HEK293 (cell line): ENCODE data around the gene ALDOA.
A peak's percentile ranks its signal among the peaks of the same experiment; 100 is the strongest.

Experiments used
- AEBP2 ChIP-seq: fragments of 450-650 bp; formaldehyde crosslinking; IDR thresholded peaks from 2 replicates; pipeline ENCODE4 v1.5.1; 2016; ENCODE audit warnings: missing biosample characterization, missing genetic modification characterization, borderline replicate concordance
- ATF2 ChIP-seq: fragments of 450-650 bp; formaldehyde crosslinking; IDR thresholded peaks from 2 replicates; pipeline ENCODE4 v1.5.1; 2016; ENCODE audit warnings: missing biosample characterization, missing genetic modification characterization, low read depth
- BCL11A ChIP-seq: fragments of 450-650 bp; formaldehyde crosslinking; IDR thresholded peaks from 2 replicates; pipeline ENCODE4 v1.5.1; 2016; ENCODE audit warnings: low read depth, missing biosample characterization, missing genetic modification characterization
- CTCF ChIP-seq: fragments of 450-650 bp; formaldehyde crosslinking; IDR thresholded peaks from 2 replicates; pipeline ENCODE4 v1.5.1; 2016; ENCODE audit warnings: missing biosample characterization, missing genetic modification characterization
- GLIS2 ChIP-seq: fragments of 450-650 bp; formaldehyde crosslinking; IDR thresholded peaks from 2 replicates; pipeline ENCODE4 v1.5.1; 2016; ENCODE audit warnings: missing biosample characterization, missing genetic modification characterization
- TCF7L2 ChIP-seq: IDR thresholded peaks from 2 replicates; pipeline ENCODE4 v1.6.1; 2011; ENCODE audit warnings: low read depth, mild to moderate bottlenecking, inconsistent platforms, low read length, moderate library complexity, borderline replicate concordance
- WT1 ChIP-seq: fragments of 450-650 bp; formaldehyde crosslinking; IDR thresholded peaks from 2 replicates; pipeline ENCODE4 v1.5.1; 2016; ENCODE audit warnings: missing biosample characterization, missing genetic modification characterization
- ZBTB26 ChIP-seq: fragments of 450-650 bp; formaldehyde crosslinking; optimal IDR thresholded peaks from 2 replicates; pipeline ENCODE3; 2016; ENCODE audit warnings: missing biosample characterization, mild to moderate bottlenecking, missing genetic modification characterization
- ZEB2 ChIP-seq: fragments of 450-650 bp; formaldehyde crosslinking; IDR thresholded peaks from 2 replicates; pipeline ENCODE4 v1.5.1; 2016; ENCODE audit warnings: missing biosample characterization, missing genetic modification characterization
- ZNF121 ChIP-seq: fragments of 450-650 bp; formaldehyde crosslinking; IDR thresholded peaks from 2 replicates; pipeline ENCODE4 v1.5.1; 2016; ENCODE audit warnings: missing biosample characterization, missing genetic modification characterization
- ZNF174 ChIP-seq: fragments of 450-650 bp; formaldehyde crosslinking; IDR thresholded peaks from 2 replicates; pipeline ENCODE4 v1.5.0; 2017; ENCODE audit warnings: missing biosample characterization, mild to moderate bottlenecking, missing genetic modification characterization
- ZNF561 ChIP-seq: fragments of 450-650 bp; IDR thresholded peaks from 2 replicates; pipeline ENCODE4 v1.5.1; 2018; ENCODE audit warnings: missing biosample characterization, missing genetic modification characterization, borderline replicate concordance
- ZNF677 ChIP-seq: fragments of 450-650 bp; IDR thresholded peaks from 2 replicates; pipeline ENCODE4 v1.5.0; 2018; ENCODE audit warnings: missing biosample characterization, mild to moderate bottlenecking, missing genetic modification characterization, moderate library complexity
- ZNF747 ChIP-seq: fragments of 450-650 bp; formaldehyde crosslinking; IDR thresholded peaks from 2 replicates; pipeline ENCODE4 v1.5.1; 2016; ENCODE audit warnings: missing biosample characterization, missing genetic modification characterization
- ZNF785 ChIP-seq: fragments of 450-650 bp; formaldehyde crosslinking; IDR thresholded peaks from 2 replicates; pipeline ENCODE4 v1.5.1; 2016; ENCODE audit warnings: missing biosample characterization, missing genetic modification characterization
- ZNF791 ChIP-seq: fragments of 450-650 bp; formaldehyde crosslinking; IDR thresholded peaks from 2 replicates; pipeline ENCODE4 v1.5.1; 2016; ENCODE audit warnings: missing biosample characterization, missing genetic modification characterization
- TF ChIP-seq, protein P1 (sequence below): fragments of 450-650 bp; formaldehyde crosslinking; IDR thresholded peaks from 2 replicates; pipeline ENCODE4 v1.5.0; 2017; ENCODE audit warnings: missing biosample characterization, missing genetic modification characterization, borderline replicate concordance
- TF ChIP-seq, protein P2 (sequence below): fragments of 450-650 bp; formaldehyde crosslinking; IDR thresholded peaks from 2 replicates; pipeline ENCODE4 v1.5.1; 2017; ENCODE audit warnings: missing biosample characterization, mild to moderate bottlenecking, missing genetic modification characterization, moderate library complexity
- TF ChIP-seq, protein P3 (sequence below): fragments of 450-650 bp; formaldehyde crosslinking; IDR thresholded peaks from 2 replicates; pipeline ENCODE4 v1.5.1; 2016; ENCODE audit warnings: missing biosample characterization, missing genetic modification characterization, borderline replicate concordance

The ALDOA gene

DNA sequence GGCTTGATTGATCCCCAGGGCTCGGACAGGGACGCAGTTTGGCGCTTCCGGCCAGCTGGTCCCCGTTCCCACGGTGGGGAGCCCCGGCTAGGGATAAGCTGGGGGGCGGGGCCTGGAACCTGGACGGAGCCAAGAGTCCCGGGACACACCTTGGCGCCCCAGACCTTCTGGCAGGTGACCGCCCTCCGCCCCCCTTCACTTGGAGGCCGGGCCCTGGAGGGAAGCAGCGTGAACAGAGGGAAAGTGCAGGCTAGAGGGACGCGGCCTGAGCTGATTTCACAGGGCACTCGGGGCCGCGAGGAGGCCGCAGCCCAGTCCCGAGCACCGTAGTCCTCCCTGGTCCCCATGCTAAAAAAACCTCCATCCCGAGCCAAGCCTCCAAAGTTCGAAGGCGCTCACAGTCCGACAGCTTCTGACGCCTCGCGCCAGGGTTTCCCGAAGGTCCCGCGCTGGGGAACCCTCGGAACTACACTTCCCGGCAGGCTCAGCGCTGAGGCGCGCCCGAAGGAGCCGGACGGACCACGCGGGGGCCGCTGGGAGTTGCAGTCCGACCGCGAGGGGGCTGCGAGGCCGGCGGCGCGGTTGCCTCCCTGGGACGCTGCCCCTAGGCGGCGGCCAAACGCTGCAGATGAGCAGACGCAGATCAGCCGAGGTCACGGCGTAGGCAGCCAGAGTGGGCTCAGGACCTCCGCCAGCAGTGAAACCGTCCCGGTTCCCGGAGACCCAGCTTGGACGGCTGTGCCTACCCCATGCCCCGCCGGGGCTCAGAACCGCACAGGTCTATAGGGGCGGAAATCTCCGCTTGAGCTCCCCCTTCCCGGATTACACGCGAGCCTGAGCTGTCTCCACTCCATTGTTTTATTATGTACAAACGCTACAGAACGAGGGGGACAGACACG, 26.2 kb downstream of the ALDOA start, which contains the start of gene TBX6 (continued):
- TF ChIP-seq AEBP2 (tag by site-specific recombination) (no peak), ATF2 (tag by site-specific recombination) (no peak), WT1 (tag by site-specific recombination) (no peak), ZNF561 (tag by site-specific recombination) (no peak; the same call in 1 of the 2 replicates), TCF7L2 (no peak), ZNF121 (tag by site-specific recombination) (no peak), ZNF174 (no peak), BCL11A (tag by site-specific recombination) (no peak), ZNF677 (tag by site-specific recombination) (no peak), ZBTB26 (peak; percentile 88), ZNF785 (tag by site-specific recombination) (no peak), ZNF747 (tag by site-specific recombination) (no peak), ZEB2 (tag by site-specific recombination) (peak; percentile 76; the same call in 1 of the 2 replicates), GLIS2 (tag by site-specific recombination) (peak; percentile 95), ZNF791 (no peak), CTCF (peak; percentile 98)
- TF ChIP-seq, protein P1, sequence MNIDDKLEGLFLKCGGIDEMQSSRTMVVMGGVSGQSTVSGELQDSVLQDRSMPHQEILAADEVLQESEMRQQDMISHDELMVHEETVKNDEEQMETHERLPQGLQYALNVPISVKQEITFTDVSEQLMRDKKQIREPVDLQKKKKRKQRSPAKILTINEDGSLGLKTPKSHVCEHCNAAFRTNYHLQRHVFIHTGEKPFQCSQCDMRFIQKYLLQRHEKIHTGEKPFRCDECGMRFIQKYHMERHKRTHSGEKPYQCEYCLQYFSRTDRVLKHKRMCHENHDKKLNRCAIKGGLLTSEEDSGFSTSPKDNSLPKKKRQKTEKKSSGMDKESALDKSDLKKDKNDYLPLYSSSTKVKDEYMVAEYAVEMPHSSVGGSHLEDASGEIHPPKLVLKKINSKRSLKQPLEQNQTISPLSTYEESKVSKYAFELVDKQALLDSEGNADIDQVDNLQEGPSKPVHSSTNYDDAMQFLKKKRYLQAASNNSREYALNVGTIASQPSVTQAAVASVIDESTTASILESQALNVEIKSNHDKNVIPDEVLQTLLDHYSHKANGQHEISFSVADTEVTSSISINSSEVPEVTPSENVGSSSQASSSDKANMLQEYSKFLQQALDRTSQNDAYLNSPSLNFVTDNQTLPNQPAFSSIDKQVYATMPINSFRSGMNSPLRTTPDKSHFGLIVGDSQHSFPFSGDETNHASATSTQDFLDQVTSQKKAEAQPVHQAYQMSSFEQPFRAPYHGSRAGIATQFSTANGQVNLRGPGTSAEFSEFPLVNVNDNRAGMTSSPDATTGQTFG (tag by site-specific recombination), result no peak
- TF ChIP-seq, protein P2, sequence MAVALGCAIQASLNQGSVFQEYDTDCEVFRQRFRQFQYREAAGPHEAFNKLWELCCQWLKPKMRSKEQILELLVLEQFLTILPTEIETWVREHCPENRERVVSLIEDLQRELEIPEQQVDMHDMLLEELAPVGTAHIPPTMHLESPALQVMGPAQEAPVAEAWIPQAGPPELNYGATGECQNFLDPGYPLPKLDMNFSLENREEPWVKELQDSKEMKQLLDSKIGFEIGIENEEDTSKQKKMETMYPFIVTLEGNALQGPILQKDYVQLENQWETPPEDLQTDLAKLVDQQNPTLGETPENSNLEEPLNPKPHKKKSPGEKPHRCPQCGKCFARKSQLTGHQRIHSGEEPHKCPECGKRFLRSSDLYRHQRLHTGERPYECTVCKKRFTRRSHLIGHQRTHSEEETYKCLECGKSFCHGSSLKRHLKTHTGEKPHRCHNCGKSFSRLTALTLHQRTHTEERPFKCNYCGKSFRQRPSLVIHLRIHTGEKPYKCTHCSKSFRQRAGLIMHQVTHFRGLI (tag by site-specific recombination), result no peak
- TF ChIP-seq, protein P3, sequence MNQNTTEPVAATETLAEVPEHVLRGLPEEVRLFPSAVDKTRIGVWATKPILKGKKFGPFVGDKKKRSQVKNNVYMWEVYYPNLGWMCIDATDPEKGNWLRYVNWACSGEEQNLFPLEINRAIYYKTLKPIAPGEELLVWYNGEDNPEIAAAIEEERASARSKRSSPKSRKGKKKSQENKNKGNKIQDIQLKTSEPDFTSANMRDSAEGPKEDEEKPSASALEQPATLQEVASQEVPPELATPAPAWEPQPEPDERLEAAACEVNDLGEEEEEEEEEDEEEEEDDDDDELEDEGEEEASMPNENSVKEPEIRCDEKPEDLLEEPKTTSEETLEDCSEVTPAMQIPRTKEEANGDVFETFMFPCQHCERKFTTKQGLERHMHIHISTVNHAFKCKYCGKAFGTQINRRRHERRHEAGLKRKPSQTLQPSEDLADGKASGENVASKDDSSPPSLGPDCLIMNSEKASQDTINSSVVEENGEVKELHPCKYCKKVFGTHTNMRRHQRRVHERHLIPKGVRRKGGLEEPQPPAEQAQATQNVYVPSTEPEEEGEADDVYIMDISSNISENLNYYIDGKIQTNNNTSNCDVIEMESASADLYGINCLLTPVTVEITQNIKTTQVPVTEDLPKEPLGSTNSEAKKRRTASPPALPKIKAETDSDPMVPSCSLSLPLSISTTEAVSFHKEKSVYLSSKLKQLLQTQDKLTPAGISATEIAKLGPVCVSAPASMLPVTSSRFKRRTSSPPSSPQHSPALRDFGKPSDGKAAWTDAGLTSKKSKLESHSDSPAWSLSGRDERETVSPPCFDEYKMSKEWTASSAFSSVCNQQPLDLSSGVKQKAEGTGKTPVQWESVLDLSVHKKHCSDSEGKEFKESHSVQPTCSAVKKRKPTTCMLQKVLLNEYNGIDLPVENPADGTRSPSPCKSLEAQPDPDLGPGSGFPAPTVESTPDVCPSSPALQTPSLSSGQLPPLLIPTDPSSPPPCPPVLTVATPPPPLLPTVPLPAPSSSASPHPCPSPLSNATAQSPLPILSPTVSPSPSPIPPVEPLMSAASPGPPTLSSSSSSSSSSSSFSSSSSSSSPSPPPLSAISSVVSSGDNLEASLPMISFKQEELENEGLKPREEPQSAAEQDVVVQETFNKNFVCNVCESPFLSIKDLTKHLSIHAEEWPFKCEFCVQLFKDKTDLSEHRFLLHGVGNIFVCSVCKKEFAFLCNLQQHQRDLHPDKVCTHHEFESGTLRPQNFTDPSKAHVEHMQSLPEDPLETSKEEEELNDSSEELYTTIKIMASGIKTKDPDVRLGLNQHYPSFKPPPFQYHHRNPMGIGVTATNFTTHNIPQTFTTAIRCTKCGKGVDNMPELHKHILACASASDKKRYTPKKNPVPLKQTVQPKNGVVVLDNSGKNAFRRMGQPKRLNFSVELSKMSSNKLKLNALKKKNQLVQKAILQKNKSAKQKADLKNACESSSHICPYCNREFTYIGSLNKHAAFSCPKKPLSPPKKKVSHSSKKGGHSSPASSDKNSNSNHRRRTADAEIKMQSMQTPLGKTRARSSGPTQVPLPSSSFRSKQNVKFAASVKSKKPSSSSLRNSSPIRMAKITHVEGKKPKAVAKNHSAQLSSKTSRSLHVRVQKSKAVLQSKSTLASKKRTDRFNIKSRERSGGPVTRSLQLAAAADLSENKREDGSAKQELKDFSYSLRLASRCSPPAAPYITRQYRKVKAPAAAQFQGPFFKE (tag by site-specific recombination), result no peak; the same call in 1 of the 2 replicates
